GM21390 (cell line): ENCODE results near the gene C19orf67.
"Not testable (repeated sequence)": the region's sequence is repeated elsewhere in the genome, so short reads cannot be mapped to it uniquely, and the experiment has no call there.

Source experiments
- ATAC-seq: cut with Tn5 transposase; IDR thresholded peaks from one replicate; pipeline ENCODE4 v1.9.1; 2021; ENCODE audit not compliant: unreplicated experiment

C19orf67 gene

DNA sequence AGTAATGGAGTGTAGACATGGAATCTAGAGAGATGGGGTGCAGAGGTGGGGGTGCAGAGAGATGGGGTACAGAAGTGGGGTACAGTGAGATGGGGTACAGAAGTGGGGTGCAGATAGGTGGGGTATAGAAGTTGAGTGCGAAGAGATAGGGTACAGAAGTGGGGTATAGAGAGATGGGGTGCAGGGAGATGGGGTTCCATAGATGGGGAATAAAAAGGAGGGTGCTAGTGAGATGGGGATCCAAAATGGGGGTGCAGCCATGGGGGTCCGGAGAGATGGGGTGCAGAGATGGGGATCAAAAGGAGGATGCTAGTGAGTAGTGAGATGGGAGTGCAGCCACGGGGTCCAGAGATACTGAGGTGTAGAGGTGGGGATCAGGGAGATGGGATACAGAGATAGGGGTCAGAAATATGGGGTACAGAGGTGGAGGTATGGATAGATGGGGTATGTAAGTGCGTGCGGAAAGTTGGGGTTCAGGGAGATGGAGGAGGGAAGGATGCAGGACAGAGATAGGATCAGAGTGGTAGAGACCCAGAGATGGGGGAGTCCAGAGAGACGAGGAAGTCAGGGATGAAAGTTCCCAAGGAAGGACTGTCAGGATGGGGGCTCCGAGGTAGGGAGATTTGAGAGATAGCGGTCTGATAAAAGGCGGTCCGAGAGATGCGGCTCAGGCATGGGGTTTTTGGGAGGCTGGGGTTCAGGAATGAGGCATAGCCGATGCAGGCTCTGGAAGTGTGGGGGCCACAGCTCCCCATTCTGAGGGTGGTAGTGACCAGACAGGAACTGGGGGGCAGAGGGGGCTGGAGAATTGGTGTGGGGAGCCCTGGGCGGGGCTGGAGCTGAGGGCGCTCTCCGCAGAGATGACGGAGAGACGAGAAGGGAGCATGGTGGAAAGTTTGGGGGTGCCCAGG lies 27.1 kb downstream of the C19orf67 start:
- ATAC-seq = no peak

DNA sequence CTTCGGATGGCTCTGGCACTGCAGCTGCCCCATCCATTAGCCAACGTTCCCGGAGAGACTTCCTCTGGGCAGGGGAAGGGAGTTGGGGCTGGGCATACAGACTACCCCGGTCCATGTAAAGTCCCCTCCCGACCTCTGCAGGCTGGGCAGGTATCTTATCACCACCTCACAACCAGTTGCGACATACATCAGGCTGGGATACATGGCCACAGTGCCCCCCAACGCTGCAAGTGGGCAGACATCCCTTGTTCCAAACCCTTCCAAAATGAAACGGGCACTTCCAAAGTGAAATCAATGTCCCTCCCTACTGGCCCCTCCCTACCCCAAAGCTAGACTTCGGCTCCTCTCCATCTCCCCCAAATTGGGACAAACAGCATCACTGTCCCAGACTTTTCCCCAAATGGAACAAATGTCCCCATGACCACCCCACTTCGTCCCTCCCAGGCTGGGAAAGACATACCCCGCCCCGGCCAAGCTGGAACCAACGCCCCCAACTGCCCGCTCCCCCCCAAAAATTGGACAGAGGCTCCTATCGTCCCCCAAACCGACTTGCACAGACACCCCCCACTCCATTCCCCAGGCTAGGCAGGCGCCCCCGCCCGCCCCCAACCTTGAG lies 28.7 kb downstream of the C19orf67 start:
- no peak for ATAC-seq

DNA sequence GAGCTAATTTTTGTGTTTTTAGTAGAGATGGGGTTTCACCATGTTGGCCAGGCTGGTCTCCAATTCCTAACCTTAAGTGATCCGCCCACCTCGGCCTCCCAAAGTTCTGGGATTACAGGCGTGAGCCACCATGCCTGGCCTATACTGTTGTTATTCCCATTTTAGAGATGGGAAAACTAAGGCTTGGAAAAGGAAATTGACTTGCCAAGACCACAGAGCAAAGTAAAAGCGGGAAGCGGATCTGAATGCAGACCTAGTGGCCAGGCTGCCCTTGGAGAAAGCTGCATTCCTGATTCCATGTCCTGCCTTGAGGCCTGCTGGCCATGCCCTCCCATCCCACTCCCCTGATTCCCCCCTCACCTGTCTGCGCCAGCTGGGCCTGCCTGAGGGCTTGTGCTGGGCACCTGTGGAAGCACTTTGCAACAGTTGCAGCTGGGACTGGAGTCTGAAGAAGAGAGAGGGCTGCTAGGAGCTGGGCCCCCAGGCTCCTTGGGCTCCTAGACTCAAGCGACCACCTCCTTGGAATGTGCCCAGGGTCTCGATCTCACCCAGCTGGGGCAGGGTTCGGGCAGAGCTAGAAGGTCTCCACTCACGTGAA lies 29.4 kb downstream of the C19orf67 start:
- no peak for ATAC-seq

DNA sequence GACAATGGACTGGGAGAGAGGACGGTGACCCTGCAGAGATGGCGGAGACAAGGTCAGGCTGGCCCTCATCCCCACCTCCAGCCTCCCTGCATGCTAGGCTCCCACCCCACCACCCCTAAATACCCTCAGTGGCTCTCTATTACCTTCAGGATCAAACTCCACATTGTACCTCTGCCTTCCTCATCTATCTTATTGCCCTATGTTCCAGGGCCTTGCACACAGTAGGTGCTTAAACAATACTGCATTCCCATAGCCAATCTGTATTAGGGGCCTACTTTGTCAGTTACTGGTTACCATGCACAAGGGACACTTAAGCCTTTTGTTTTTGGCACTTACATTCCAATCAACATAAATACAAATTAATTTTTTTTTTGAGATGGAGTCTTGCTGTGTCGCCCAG lies 30.2 kb downstream of the C19orf67 start:
- ATAC-seq = no peak

DNA sequence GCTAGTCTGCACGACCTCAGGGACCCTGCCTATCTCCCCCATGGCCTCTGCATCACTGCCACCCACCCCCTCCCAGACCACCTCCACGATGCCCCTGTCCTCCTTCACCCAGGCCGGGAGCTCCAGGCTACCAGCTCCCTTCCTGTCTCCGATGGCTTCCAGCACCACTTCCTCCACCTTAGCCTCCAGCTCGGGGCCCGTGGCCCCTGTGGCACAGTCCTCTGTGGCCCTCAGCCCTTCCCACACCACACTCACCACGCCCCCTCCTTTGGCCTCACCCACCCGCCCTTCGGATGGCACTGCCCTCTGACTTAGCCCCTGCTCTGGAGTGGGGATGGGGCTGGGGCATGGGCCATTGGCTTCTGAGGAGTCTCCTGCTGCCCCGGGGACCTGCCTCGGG lies 30.9 kb downstream of the C19orf67 start:
- ATAC-seq = no peak

DNA sequence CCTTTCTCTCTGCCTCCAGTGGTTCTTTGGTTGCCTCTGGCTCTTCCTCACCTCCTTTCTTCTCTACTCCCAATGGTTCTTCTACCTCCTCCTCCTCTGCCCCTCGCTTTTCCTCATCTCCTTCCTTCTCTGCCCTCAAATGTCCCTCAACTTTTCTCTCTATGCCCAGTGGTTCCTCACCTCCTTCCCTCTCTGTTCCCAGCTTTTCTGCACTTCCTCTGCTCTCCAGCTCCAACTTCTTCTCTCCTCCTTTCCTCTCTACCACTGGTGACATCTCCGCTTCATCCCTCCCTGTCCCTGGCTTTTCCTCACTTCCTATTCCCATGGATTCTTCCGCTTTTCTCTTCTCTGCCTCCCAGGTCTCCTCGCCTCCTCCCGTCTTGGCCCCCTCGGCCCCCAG lies 31.5 kb downstream of the C19orf67 start:
- no peak for ATAC-seq

DNA sequence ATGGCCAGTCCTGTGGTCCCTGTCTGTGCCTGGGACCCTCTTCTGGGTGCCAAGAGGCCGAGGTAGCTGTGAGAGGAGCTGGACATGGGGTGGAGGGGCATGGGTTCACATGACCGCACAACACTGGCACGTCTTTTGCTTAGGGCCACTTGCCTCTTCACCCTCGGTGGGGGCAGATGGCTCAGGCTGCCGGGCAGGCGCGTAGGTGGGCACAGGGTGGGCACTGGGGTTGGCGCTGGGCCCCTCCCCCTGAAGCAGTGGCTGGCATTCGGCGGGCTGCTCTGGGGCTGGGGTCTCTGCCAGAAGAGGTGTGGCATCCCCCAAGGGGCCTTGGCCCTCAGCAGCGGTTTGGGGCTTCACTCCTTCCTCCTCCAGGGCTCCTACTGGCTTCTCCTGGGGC lies 32.1 kb downstream of the C19orf67 start:
- no peak for ATAC-seq

DNA sequence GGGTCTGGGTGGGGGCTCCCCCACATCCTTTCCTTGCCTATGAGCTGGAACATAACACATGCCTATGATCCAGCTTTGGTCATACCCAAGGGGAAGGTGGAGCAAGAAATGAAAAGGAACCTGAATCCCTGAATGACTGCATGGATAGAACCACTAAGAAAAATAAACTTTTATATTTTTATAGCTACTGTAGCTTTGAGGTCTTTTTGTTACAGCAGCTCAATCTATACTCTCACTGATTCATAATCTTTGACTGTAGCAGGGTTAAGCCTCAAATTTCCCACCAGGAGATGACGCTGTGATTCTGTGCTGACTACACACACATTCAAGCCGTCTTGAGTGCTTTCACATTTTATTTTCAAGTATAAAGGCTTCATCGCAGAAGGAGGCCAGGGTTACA lies 32.6 kb downstream of the C19orf67 start:
- ATAC-seq = no peak

DNA sequence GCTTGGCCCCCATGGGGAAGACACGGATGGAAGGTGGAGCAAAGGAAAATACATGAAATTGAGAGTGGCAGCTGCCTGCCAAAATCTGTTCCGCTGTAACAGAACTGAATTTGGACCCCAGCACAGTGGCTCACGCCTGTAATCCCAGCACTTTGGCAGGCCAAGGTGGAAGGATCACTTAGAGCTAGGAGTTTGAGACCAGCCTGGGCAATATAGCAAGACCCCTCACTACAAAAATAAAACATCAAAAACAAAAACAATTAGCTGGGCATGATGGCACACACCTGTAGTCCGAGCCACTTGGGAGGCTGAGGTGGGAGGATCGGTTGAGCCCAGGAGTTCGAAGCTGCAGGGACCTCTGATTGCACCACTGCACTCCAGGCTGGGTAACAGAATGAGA lies 33.1 kb downstream of the C19orf67 start:
- ATAC-seq = no peak

DNA sequence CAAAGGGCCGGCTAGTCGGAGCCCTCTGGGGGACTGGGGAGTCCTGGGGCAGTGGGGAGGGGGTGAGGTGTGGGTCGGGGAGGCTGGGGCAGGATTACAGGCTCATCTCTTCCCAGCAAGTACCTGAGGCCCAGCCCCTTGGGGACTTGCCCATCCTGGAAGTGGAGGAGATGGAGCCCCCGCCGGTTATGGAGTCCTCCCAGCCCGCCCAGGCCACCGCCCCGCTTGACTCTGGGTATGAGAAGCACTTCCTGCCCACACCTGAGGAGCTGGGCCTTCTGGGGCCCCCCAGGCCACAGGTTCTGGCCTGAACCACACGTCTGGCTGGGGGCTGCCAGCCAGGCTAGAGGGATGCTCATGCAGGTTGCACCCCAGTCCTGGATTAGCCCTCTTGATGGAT lies 33.6 kb downstream of the C19orf67 start:
- no peak for ATAC-seq

DNA sequence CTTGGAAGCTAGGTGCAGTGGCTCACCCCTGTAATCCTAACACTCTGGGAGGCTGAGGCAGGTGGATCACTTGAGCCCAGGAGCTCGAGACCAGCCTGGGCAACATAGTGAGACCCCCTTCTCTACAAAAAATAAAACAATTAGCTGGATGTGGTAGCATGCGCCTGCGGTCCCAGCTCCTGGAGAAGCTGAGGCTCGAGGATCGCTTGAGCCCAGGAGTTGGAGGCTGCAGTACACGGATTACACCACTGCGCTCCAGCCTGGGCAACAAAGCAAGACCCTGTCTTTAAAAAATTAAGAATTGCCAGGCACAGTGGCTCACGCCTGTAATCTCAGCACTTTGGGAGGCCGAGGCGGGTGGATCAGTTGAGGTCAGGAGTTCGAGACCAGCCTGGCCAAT lies 34.6 kb downstream of the C19orf67 start:
- ATAC-seq = not testable (repeated sequence)

DNA sequence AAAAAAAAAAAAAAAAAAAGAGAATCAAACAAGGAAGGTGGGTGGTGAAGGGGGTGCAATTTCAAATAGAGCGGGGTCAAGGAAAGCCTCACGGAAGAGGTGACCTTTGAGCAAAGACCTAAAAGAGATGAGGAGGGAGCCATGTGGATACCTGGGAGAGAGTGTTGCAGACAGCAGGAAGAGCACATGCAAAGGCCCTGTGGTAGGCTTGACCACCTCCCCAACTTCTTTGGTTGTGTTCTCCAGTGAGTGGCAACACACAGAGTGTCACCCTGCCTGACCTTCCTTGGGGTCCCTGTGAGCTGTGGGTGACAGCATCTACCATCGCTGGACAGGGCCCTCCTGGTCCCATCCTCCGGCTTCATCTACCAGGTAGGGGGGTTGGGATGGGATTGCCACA lies 35.1 kb downstream of the C19orf67 start:
- ATAC-seq = no peak

DNA sequence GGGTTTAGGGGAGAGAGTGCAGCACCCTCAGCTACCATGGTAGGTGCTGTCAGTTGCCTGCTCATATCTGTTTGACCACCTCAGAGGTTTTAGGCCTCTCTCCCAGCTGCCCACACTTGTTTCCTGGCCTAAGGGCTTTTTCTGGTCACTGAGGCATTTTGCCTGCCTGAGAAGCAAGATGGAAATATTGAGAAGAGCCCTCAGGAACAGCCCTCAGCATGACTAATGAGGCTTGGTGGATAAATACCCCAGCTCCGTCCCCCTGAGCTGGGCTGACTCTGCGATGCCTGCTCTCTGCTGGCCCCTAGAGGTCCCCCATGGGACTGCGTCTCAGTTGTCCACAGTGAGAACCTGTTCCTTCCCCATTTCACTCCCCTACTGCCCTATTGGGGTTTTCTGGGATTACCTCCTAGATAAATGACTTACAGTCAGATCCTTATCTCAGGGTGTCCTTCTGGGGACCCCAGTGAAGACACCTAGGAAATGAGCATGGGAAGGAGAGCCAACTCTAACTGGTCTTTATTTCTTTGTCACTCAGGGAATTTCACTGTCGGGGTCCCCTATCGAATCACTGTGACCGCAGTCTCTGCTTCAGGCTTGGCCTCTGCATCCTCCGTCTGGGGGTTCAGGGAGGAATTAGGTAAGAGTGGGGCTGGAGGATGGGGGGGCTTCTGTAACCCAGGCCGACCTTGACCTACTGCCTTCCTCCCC lies 37.0 kb downstream of the C19orf67 start:
- ATAC-seq = no peak

DNA sequence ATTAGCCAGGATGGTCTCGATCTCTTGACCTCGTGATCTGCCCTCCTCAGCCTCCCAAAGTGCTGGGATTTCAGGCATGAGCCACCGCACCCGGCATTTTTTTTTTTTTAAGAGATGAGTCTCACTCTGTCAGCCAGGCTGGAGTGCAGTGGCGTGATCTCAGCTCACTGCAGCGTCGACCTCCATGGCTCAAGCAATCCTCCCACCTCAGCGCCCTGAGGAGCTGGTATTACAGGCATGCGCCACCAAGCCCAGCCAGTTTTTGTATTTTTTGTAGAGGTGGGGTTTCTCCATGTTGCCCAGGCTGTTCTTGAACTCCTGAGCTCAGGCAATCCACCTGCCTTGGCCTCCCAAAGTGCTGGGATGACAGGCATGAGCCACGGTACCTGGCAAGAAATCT lies 37.7 kb downstream of the C19orf67 start:
- not testable (repeated sequence) for ATAC-seq

DNA sequence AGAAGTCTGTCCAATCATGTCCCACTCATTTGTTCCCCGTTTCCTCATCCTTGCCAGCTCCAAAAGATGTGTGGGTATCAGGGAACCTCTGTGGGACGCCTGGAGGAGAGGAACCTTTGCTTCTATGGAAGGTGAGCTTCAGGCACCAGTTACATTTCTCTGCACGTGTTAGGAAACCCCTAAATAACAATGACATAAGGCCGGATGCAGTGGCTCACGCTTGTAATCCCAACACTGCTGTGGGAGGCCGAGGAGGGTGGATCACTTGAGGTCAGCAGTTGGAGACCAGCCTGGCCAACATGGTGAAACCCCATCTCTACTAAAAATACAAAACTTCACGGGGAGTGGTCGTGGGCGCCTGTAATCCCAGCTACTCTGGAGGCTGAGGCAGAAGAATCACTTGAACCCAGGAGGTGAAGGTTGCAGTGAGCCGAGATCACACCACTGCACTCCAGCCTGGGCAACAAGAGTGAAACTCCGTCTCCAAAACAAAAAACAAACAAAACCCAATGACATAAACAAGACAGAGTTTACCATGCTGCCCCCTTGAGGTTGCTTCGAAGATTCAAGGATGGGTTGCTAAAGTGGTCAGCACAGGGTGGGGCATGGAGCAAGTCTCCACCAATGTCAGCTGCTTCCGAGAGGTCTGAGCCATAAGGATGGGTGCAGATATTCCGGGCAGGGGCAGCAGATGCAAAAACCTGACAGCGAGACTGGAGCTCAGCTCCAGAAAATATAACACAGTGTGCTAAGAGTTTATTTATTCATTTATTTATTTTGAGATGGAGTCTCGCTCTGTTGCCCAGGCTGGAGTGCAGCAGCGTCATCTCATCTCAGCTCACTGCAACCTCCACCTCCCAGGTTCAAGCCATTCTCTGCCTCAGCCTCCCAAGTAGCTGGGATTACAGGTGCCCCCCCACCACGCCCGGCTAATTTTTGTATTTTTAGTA lies 42.6 kb downstream of the C19orf67 start:
- ATAC-seq = not testable (repeated sequence)

DNA sequence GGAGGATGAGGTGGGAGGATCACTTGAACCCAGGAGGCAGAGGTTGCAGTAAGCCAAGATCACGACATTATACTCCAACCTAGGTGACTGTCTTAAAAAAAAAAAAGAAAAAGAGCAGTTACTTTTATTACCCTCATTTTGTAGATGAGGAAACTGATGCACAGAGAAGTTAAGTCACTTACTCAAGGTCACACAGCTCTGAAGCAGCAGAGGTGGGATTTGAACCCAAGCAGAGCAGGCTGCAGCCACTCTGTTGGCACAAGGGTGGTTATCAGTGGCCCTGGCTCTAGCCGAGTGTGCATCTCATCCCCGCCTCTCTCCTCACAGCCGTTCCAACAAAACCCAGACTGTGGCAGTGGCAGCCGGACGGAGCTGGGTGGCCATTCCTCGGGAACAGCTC lies 46.4 kb downstream of the C19orf67 start:
- ATAC-seq = no peak

DNA sequence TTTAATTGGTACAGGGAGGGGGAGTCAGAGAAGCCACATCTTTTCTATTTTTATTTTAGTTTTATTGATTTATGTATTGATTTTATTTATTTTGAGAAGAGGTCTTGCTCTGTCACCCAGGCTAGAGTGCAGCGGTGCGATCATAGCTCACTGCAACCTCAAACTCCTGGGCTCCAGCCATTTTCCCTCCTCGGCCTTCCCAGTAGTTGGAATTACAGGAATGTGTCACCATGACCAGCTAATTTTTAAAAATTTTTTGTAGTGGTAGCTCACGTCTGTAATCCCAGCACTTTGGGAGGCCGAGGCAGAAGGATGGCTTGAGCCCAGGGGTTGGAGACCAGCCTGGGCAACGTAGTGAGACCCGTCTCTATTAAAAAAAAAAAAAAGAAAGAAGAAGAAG lies 49.9 kb downstream of the C19orf67 start:
- no peak for ATAC-seq

DNA sequence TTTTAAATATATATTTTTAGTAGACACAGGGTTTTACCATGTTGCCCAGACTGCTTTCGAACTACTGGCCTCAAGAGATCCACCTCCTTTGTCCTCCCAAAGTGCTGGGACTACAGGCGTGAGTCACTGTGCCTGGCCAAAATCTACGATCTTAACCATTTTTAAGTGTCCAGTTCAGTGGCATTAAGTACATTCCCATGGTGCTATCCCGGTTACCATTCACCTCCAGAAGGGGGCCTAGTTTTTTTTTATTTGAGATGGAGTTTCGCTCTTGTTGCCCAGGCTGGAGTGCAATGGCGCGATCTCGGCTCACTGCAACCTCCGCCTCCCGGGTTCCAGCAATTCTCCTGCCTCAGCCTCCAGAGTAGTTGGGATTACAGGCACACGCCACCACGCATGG lies 50.4 kb downstream of the C19orf67 start:
- ATAC-seq = not testable (repeated sequence)

DNA sequence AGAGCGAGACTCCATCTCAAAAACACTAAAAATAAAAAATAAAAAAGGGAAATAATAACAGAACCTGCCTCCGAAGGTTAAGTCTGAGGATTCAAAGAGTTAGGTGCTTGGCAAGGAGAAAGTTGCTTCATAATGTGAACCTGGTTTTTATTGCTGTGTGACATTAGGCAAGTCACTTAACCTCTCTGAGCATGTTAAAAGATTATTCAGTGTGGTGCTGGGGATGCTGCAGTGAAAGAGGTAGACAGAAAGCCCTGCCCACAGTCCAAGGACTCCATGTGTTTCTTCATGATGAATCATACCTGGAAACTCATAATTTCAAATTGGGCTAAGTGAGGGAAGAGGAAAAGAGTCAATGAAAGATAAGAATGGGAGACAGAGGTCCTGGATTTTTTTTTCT lies 51.6 kb downstream of the C19orf67 start:
- ATAC-seq = no peak

DNA sequence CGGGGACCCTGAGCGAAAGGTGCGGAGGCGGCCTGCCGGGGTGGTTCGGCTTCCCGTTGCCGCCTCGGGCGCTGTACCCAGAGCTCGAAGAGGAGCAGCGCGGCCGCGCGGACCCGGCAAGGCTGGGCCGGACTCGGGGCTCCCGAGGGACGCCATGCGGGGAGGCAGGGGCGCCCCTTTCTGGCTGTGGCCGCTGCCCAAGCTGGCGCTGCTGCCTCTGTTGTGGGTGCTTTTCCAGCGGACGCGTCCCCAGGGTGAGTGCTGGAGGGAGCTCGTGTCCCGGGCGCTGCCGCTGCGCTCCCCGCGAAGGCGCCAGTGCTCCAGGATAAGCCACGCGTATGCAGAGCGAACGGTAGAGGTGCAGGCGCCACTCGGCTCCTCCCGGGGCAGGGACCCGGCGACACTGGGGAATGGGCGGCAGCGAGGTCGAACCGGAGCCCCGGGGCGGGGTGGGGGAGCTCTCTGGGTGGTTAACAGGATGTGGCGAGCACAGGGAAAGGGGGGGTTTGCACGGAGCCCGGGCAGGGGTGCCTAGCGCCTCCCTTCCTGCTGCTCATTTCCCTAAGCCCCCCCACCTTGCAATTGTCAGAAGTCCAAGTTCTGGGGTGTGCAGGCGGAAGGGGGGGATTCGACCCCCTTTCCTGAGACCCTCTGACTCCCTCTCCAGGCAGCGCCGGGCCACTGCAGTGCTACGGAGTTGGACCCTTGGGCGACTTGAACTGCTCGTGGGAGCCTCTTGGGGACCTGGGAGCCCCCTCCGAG lies 53.7 kb downstream of the C19orf67 start, which contains the start of gene IL27RA:
Gene IL27RA (plus strand): TSS at position 44 of the 762 bp plus-strand sequence. CDS start 111 bp downstream, at position 155.
- ATAC-seq = no peak
